ENCODE results near the gene BCDIN3D.
"Not testable (repeated sequence)": the region's sequence is repeated elsewhere in the genome, so short reads cannot be mapped to it uniquely, and the experiment has no call there.

The BCDIN3D gene, protein sequence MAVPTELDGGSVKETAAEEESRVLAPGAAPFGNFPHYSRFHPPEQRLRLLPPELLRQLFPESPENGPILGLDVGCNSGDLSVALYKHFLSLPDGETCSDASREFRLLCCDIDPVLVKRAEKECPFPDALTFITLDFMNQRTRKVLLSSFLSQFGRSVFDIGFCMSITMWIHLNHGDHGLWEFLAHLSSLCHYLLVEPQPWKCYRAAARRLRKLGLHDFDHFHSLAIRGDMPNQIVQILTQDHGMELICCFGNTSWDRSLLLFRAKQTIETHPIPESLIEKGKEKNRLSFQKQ

DNA sequence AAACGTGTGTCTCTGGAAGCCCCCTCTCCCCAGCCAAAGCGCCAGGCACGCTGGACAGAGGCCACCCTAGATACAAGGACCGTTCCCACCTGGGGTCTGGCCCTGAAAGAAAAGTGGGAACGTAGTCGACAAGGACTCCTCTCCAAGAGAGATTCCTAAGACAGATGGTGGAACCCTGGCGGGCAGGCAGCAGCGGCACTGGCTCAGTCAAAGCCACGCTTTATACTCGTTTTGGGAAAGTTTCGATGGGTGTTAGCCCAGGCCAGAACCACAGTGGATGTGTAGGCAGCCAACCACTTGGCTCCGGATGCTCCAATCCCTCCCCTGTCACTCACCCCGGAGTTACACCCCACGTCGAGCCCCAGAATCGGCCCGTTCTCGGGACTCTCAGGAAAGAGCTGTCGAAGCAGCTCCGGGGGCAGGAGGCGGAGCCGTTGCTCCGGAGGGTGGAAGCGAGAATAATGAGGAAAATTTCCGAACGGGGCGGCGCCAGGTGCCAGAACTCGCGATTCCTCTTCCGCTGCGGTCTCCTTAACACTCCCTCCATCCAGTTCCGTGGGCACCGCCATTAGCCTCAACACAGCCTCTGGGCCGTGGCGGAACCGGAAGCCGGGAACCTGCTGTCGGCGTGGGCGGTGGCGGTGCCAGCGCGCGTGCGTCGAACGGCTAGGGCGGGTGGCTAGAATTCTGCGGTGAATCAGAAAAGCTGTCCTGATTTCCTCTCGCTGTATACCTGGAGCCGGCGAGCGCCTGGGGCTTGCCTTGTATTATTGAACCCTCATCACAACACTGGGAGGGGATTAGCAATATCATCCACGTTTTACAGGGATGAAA lies at the start of gene BCDIN3D:
Gene BCDIN3D (minus strand): TSS at position 588 of the 834 bp plus-strand sequence. CDS start 19 bp downstream, at position 569.
- peak; percentile 93 for DNase-seq (ENCODE audit: low spot score)

DNA sequence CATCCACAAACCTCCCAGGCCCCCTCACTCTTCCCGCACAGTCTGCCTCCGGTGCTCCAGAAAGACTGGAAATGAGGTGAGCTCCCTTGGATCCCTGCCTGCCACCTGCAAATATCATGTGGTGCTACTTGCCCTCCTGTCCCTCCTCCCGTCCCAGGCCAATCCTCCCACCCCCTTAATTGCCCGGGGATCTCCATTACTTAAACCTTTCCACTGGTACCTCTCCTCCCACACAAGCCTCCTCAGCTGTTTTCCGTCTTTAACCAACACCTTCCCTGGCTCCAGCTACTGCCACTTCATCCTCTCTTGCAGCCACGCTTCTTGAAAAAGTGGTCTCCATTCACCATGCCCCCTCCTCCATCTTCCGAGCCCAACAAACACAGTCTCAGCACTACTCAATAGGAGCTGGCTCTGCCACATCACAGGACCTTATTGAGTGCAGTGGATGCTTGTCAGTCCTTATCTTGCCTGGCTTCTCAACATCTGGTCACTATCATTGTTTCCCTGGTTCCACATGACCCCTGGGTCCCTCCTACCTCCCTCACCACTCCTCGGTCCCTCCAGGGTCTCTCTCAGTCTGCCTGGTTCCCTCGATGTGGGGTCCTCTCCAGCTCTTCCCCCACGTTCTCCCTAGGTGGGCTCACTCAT lies 49.3 kb upstream of the BCDIN3D start:
- no peak for DNase-seq (ENCODE audit: low spot score)

- no peak for DNase-seq (ENCODE audit: low spot score)
Observed at GRCh38 chr12:49891476-49891875, 48.6 kb upstream of the BCDIN3D start.

GRCh38 chr12:49891012-49891411 lies 48.1 kb upstream of the BCDIN3D start:
- DNase-seq (ENCODE audit: low spot score) = no peak

GRCh38 chr12:49890096-49890461 lies 47.2 kb upstream of the BCDIN3D start:
- DNase-seq (ENCODE audit: low spot score) = no peak

GRCh38 chr12:49889361-49890095 lies 46.6 kb upstream of the BCDIN3D start:
- no peak for DNase-seq (ENCODE audit: low spot score)

DNA sequence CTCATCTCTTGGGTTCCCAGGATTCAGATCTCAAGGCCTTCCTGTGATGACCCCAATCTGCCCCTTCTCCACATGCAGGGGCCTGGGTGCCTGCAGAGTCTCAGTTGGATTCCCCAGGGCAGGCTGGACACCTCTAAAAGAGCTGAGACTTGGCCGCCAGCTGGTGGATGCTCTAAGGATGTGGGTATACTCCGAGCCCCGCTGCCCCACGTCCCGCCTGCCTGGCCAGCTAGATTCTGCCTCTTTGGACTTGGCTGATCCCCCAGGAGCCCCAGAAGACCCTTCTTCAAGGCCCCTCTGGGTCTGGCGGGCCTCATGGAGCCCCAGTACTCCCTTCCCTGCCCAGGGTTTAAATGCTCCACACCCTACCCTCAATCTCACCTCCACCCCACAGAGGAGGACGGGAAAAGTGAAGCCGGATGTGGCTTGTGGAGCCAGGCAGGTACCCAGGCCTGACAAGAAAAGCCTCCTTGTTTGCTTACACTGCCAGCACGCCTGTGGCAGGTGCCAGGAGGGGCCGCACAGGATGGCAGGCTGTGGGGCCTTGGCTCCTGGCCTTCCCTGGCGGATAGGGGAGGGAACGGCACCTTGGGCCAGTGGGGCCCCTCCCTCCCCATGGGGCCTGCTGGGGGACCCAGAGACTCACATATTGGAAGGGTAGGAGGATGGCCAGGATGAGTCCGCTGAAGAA lies 45.7 kb upstream of the BCDIN3D start:
- no peak for DNase-seq (ENCODE audit: low spot score)

DNA sequence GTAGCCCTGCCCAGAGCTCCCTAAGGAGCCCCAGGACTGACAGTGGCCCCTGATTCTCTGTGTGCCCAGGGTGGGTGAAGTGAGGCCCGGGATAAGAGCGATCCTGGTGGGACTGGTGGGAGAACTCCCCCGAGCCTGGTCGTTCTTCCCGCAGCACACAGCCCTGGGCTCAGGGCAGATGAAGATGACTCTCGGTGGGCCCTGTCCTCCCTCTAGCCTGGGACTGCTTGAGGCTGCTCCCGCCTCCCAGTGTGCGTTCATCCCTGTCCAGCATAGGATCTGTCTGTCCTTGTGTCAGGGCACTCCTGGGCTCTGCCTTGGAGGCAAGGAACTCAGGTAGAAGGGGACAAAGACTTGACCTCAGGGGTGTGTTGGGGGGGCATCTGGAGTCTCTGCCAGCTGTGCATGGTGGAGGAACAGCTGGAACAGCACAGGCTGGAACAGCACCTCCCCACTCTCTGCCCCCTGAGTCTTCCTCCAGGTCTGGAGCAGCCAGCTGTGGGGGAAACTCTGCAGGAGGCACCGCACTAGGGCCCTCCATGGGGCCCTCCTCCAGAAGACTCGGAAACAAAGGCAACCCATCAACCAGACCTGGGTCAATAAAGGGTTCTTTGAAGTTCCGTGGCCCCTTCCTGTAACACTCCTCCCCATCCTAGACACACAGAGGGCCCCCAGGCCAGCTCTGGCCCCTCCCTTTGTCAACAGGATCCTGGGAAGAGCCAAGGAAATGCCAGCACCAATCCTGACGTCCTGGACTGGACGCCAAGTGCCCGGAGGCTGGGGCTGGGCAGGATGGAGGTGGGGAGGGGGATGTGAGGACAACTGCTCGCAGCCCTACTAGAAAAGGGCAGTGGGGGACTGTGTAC lies 44.9 kb upstream of the BCDIN3D start:
- no peak for DNase-seq (ENCODE audit: low spot score)

- DNase-seq (ENCODE audit: low spot score) = no peak
Observed at GRCh38 chr12:49887091-49887490, 44.2 kb upstream of the BCDIN3D start.

GRCh38 chr12:49885663-49886461 lies 43.0 kb upstream of the BCDIN3D start:
- DNase-seq (ENCODE audit: low spot score) = no peak

- no peak for DNase-seq (ENCODE audit: low spot score)
Observed at GRCh38 chr12:49885118-49885517, 42.2 kb upstream of the BCDIN3D start.

DNA sequence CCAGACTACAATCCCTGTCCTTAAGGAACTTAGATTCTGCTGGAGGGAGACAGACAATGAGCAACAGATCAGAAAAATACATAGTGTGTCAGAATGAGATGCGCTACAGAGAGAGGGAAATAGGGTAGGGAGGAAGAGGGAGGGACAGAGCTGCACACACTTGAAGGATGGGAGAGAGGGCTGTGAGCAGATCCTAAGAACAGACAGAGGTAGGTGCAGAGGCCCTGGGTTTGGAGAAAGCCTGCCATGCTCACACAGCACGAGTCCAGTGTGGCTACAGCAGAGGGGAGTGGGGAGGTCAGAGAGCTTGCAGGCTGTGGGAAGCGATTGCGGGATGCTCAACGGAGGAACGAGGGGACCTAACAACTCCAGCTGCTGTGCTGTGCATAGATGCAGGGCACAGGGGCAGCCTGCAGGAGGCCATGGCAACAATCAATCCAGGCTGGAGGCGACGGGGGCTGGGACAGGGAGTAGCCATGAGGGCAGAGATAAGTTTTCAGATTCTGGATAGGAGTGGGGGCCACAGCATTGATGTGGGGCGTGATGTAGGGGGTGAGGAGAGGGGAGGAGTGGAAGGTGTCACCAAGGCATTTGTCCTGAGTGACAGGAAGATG lies 40.1 kb upstream of the BCDIN3D start:
- DNase-seq (ENCODE audit: low spot score) = no peak

DNA sequence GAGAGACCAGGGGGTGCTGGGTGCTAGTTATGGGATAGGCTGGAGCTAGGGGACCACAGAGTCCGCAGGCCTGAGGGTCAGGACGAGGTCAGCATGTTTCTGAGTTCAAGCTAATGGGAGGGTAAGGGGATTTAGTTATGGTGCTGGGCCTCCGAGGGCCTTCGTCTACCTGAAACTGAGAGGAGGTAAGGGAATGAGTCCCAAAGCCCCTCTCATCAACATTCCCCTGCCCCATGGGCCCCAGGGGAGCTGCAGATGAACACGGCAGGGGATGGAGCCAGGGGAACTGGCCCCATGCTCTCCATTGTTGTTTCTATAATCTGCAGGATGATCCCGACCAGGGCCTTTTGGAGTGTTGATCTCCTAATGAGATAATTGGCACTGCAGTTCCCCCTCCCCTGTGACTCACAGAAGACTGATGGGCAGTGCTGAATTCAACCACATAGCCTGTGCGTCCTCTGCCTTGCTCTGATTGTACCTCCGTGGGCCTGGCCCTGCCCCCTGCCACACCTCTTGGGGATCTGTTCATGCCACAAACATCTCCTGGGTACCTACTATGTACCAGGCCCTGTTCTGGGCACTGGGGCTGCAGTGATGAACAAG lies 39.4 kb upstream of the BCDIN3D start:
- no peak for DNase-seq (ENCODE audit: low spot score)

GRCh38 chr12:49881415-49882247 lies 38.7 kb upstream of the BCDIN3D start:
- DNase-seq (ENCODE audit: low spot score) = no peak

GRCh38 chr12:49880756-49881414 lies 38.0 kb upstream of the BCDIN3D start:
- DNase-seq (ENCODE audit: low spot score) = no peak

DNA sequence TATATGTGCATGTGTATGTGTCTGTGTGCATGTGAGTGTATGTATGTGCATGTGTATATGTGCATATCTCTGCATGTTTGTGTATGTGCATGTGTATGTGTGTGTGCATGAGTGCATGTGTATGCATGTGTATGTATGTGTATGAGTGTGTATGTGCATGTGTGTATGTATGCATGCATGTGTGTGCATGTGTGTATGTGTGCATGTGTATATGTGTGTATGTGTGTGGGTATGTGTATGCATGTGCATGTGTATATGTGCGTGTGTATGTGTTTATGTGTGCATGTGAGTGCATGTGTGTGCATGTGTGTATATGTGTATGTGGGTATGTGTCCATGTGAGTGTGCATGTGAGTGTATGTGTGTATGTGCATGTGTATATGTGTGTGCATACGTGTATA lies 36.2 kb upstream of the BCDIN3D start:
- DNase-seq (ENCODE audit: low spot score) = not testable (repeated sequence)

- DNase-seq (ENCODE audit: low spot score) = no peak
Observed at GRCh38 chr12:49878021-49878420, 35.1 kb upstream of the BCDIN3D start.
